SJSA1 (cell line): ENCODE measurements around the gene DDX5. TPM values are rescaled to one million over a fixed set of nuclear protein-coding genes. Genes with fewer than 3 reads are reported as not detected.
A peak's percentile ranks its signal among the peaks of the same experiment; 100 is the strongest.

Experiments used
- DNase-seq, 2 experiments: peaks; one replicate each; pipeline ENCODE4 v3.0.0-alpha.2; 2015 to 2020; ENCODE audit warnings: low spot score in 2 of 2, low read depth in 1 of 2
- H3K27ac ChIP-seq: fragments of 250-450 bp; sonication (Bioruptor Pico); 2 replicates; pipeline ENCODE4 v1.5.1; 2020; ENCODE audit warnings: mild to moderate bottlenecking, moderate library complexity
- H3K27me3 ChIP-seq: fragments of 250-450 bp; sonication (Bioruptor Pico); replicated peaks from 2 replicates; pipeline ENCODE4 v1.5.1; 2020; ENCODE audit warnings: mild to moderate bottlenecking, moderate library complexity
- H3K36me3 ChIP-seq: fragments of 250-450 bp; sonication (Bioruptor Pico); 2 replicates; pipeline ENCODE4 v1.5.1; 2020; ENCODE audit warnings: mild to moderate bottlenecking
- H3K4me1 ChIP-seq: fragments of 250-450 bp; sonication (Bioruptor Pico); replicated peaks from 2 replicates; pipeline ENCODE4 v1.6.1; 2021; ENCODE audit warnings: mild to moderate bottlenecking
- H3K4me3 ChIP-seq: fragments of 250-450 bp; sonication (Bioruptor Pico); 2 replicates; pipeline ENCODE4 v1.5.1; 2020; ENCODE audit warnings: mild to moderate bottlenecking
- H3K9me3 ChIP-seq: fragments of 250-450 bp; sonication (Bioruptor Pico); replicated peaks from 2 replicates; pipeline ENCODE4 v1.5.1; 2020; ENCODE audit warnings: mild to moderate bottlenecking
- total RNA-seq: library from RNA; depleted of rRNA; stranded (reverse); fragments of >200 nt; shearing (Covaris generic); gene quantifications from 2 replicates; pipeline ENCODE4 v1.2.3, GENCODE V29; 2014; rRNA removed

Gene DDX5
- 306 and 463 TPM in 2 replicates for total RNA-seq

- peaks cover 78% of the 10 kb centered on the region for H3K36me3 ChIP-seq
- peak within 1 kb of the TSS; percentile 97 for H3K27ac ChIP-seq
- no peaks in the 10 kb centered on the region for H3K9me3 ChIP-seq
- H3K4me3 ChIP-seq = peak within 1 kb of the TSS; percentile 78
- DNase-seq = peak; percentile 99
- no peaks in the 10 kb centered on the region for H3K27me3 ChIP-seq
- H3K4me1 ChIP-seq = peaks cover 30% of the 10 kb centered on the region
Measured at GRCh38 chr17:64506201-64506575, at the start of gene DDX5. TSS of gene DDX5 (minus strand) at chr17:64506289. CDS start at chr17:64506119, 170 bp downstream.

- Histone ChIP-seq H3K4me3 (no peak overlapping the region), H3K4me1 (no peaks in the 10 kb centered on the region), H3K27me3 (no peaks in the 10 kb centered on the region), H3K9me3 (no peaks in the 10 kb centered on the region), H3K27ac (no peak overlapping the region), H3K36me3 (peaks cover 94% of the 10 kb centered on the region)
- DNase-seq = no peak
Measured at GRCh38 chr17:64555281-64555680, 49.2 kb upstream of the DDX5 start.

DNA sequence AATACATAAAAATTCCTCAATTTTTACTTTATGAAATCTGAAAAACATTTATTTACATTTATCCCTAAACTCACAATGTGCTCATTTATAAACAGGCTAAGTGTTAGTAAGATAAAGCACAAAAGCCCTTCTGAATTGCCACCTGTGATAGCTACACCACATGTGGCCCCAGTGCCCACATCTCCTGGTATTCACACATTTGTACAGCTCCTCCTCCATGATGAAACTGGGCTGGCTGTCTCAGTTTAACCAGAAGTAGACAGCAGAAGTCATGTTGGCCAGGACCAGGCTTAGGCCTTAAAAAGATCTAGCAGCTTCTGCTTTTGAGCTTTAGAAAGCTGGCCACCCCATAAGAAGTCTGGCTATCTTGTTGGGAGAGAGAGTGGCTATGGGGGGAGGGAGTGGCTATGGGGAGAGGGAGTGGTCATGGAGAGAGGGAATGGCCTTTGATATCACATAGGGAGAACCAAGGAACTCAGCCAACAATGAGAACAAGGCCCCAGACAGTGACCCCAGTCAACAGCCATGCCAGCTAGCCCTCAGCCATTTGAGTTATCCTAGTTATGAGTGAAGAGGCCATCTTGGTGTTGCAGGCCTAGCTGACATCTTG lies 48.0 kb upstream of the DDX5 start:
- Histone ChIP-seq H3K9me3 (no peaks in the 10 kb centered on the region), H3K27me3 (no peaks in the 10 kb centered on the region), H3K27ac (no peak overlapping the region), H3K4me3 (no peak overlapping the region), H3K4me1 (no peaks in the 10 kb centered on the region), H3K36me3 (peaks cover 97% of the 10 kb centered on the region)
- no peak for DNase-seq

GRCh38 chr17:64551461-64551860 lies 45.4 kb upstream of the DDX5 start:
- H3K27ac ChIP-seq = no peak overlapping the region
- H3K9me3 ChIP-seq = no peaks in the 10 kb centered on the region
- peaks cover 99% of the 10 kb centered on the region for H3K36me3 ChIP-seq
- H3K27me3 ChIP-seq = no peaks in the 10 kb centered on the region
- no peaks in the 10 kb centered on the region for H3K4me1 ChIP-seq
- no peak for DNase-seq
- no peak overlapping the region for H3K4me3 ChIP-seq

DNA sequence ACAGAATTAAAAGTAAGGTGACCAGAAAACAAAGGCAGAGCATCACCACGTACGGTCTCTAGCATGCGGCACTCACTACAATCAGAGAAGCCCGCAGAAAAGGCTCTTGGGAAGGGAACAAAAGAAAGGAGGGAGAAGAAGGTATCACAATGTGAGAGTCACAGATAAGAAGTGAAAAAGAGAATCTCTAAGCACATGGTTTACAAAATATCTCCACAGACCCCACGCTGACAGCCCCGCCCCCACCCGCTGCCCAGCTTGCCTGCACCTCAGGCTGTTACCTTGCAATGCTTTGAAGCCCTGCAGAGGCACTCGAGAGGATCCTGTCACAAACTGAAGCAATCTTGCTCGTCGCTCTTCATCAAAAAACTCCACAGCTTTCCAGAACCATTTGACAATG lies 41.2 kb upstream of the DDX5 start:
- H3K9me3 ChIP-seq = no peaks in the 10 kb centered on the region
- peaks cover 99% of the 10 kb centered on the region for H3K36me3 ChIP-seq
- no peak for DNase-seq
- no peaks in the 10 kb centered on the region for H3K27me3 ChIP-seq
- no peak overlapping the region for H3K4me3 ChIP-seq
- no peak overlapping the region for H3K27ac ChIP-seq
- H3K4me1 ChIP-seq = no peaks in the 10 kb centered on the region

DNA sequence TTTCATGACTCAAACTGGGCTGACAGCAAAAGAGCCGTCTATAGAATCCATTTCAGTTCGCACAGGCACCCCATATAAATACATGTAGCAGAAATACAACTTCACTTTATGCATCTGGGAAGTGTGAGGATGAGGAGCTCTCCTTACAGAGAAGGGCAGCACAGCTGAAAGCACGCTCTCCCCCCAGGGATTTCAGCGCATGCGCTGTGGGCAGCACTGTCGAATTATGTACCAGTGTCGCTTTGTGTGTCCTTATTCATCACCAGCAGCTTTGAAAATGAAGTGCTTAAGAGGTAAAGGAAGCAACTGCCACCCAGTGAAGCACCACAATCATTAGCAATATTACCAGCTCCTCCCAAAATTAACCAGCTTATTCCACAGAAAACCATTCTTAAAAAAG lies 40.6 kb upstream of the DDX5 start:
- H3K27ac ChIP-seq = no peak overlapping the region
- H3K27me3 ChIP-seq = no peaks in the 10 kb centered on the region
- DNase-seq = no peak
- H3K36me3 ChIP-seq = peaks cover 99% of the 10 kb centered on the region
- no peaks in the 10 kb centered on the region for H3K4me1 ChIP-seq
- no peak overlapping the region for H3K4me3 ChIP-seq
- no peaks in the 10 kb centered on the region for H3K9me3 ChIP-seq

DNA sequence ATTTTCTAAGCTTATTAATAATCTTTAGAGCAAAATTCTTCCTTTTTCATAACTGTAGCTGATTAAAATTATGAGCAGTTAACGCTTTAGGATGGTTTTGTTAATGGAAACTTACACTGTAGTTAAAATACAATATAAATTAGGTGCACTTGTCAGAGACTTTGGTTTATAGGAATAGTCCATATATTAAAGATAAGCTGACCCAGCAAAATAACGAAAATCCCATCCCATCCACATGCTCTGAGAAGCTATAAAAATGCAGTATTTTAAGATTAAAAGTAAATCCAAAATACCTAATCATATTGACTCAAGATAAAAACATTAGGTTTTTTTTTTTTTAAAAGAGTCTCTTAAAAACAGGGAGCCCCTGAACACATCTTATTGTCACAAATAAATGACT lies 38.7 kb upstream of the DDX5 start:
- Histone ChIP-seq H3K27me3 (no peaks in the 10 kb centered on the region), H3K27ac (no peak overlapping the region), H3K4me1 (no peaks in the 10 kb centered on the region), H3K9me3 (no peaks in the 10 kb centered on the region), H3K36me3 (peaks cover 93% of the 10 kb centered on the region), H3K4me3 (no peak overlapping the region)
- DNase-seq = no peak

GRCh38 chr17:64540118-64540776 lies 34.2 kb upstream of the DDX5 start:
- peaks cover 92% of the 10 kb centered on the region for H3K36me3 ChIP-seq
- DNase-seq = no peak
- H3K27ac ChIP-seq = no peak overlapping the region
- H3K4me1 ChIP-seq = no peaks in the 10 kb centered on the region
- no peaks in the 10 kb centered on the region for H3K27me3 ChIP-seq
- no peak overlapping the region for H3K4me3 ChIP-seq
- no peaks in the 10 kb centered on the region for H3K9me3 ChIP-seq

DNA sequence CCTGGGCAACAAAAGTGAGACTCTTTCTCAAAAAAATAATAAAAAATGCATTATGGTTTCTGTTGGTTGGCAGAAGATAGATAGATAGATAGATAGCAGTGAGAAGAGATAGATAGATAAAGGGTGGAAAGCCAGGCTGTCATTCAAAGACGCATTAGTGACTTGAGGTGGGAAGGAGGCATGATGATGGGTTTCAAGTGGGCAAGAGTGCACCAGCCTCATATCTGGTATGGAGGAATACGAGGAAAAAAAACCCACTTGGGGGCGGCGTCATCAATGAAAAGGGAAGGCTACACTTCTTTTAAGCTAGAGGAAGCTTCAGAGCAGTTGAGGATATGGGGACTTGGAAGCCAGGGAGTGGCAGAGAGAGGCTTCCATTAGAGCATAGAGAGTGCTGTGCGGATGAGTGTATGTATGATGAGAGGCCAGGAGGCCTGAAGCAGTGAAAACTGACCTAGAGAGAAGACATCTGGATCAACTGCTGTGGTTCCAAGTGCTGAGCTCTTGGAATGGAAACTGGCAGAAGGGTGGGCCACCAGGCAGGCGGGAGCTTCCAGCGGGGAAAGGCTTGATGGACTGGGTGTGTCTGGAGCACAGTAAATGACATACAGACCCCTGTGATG lies 32.5 kb upstream of the DDX5 start:
- DNase-seq = no peak
- Histone ChIP-seq H3K27ac (no peak overlapping the region), H3K4me3 (no peak overlapping the region), H3K4me1 (no peaks in the 10 kb centered on the region; the same call in 1 of the 2 replicates), H3K27me3 (no peaks in the 10 kb centered on the region), H3K36me3 (peaks cover 92% of the 10 kb centered on the region), H3K9me3 (no peaks in the 10 kb centered on the region)

DNA sequence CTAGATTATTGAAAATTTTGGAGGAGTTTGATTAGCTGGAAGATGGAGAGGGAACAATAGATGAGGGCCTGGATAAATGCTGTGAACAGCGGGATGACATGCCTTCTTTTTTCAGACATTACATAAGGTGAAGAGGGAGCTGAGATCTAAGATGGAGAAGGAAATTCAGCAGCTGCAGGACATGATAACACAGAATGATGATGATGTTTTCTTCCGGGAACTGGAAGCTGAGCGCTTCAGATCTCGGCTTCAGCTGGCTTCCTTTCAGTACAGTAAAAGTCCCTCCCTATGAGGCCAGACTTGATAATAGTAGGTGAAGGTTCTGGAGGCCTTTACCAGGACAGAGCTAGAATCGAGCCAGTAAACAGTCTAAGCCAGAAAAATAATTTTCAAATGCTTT lies 31.4 kb upstream of the DDX5 start:
- H3K4me1 ChIP-seq = peaks cover 6% of the 10 kb centered on the region
- H3K9me3 ChIP-seq = no peaks in the 10 kb centered on the region
- no peak overlapping the region for H3K4me3 ChIP-seq
- H3K36me3 ChIP-seq = peaks cover 92% of the 10 kb centered on the region
- no peak overlapping the region for H3K27ac ChIP-seq
- DNase-seq = no peak
- H3K27me3 ChIP-seq = no peaks in the 10 kb centered on the region

- Histone ChIP-seq H3K27me3 (no peaks in the 10 kb centered on the region), H3K9me3 (no peaks in the 10 kb centered on the region), H3K4me3 (no peak overlapping the region), H3K27ac (no peak overlapping the region), H3K36me3 (peaks cover 92% of the 10 kb centered on the region), H3K4me1 (peaks cover 12% of the 10 kb centered on the region)
- no peak for DNase-seq
Measured at GRCh38 chr17:64536913-64537312, 30.8 kb upstream of the DDX5 start.

DNA sequence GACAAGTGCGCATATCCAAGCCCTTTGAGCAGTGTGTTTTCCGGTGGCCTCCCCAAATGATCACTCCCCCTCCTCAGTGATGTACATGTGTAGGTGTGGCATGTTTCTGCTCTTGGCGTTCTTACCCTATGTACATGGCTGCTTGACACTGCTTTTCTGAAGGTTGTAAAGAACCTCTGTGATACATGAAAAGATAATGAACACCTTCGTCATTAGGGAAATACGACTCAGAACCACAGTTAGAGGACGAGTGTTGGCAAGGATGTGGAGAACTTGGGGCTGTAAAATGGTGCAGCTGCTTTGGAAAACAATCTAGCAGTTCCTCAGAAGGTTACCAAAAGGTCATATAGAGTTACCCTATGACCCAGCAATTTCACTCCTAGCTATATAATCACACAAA lies 29.3 kb upstream of the DDX5 start:
- Histone ChIP-seq H3K27me3 (no peaks in the 10 kb centered on the region), H3K4me3 (no peak overlapping the region), H3K4me1 (peaks cover 24% of the 10 kb centered on the region), H3K9me3 (no peaks in the 10 kb centered on the region), H3K36me3 (peaks cover 93% of the 10 kb centered on the region), H3K27ac (no peak overlapping the region)
- DNase-seq = no peak

GRCh38 chr17:64534187-64534586 lies 28.1 kb upstream of the DDX5 start:
- Histone ChIP-seq H3K9me3 (no peaks in the 10 kb centered on the region), H3K4me3 (no peak overlapping the region), H3K4me1 (peaks cover 24% of the 10 kb centered on the region), H3K36me3 (peaks cover 97% of the 10 kb centered on the region), H3K27ac (no peak overlapping the region), H3K27me3 (no peaks in the 10 kb centered on the region)
- no peak for DNase-seq

- no peak overlapping the region for H3K27ac ChIP-seq
Measured at GRCh38 chr17:64533784-64534183, 27.7 kb upstream of the DDX5 start.

More at GRCh38 chr17:64533784-64534183, 27.7 kb upstream of the DDX5 start:
- Histone ChIP-seq H3K36me3 (peaks cover 97% of the 10 kb centered on the region), H3K9me3 (no peaks in the 10 kb centered on the region), H3K4me3 (no peak overlapping the region), H3K4me1 (peaks cover 24% of the 10 kb centered on the region), H3K27me3 (no peaks in the 10 kb centered on the region)
- DNase-seq = no peak
